ENCODE measurements around the gene LZIC. TPM values are rescaled to one million over a fixed set of nuclear protein-coding genes. Genes with fewer than 3 reads are reported as not detected.

LZIC gene
- total and polyA plus RNA-seq, 2 of the 8 experiments (the other 6 are each of a cell fraction or from before 2014, with no cell fraction given), result 4.8 to 20.3 TPM

DNA sequence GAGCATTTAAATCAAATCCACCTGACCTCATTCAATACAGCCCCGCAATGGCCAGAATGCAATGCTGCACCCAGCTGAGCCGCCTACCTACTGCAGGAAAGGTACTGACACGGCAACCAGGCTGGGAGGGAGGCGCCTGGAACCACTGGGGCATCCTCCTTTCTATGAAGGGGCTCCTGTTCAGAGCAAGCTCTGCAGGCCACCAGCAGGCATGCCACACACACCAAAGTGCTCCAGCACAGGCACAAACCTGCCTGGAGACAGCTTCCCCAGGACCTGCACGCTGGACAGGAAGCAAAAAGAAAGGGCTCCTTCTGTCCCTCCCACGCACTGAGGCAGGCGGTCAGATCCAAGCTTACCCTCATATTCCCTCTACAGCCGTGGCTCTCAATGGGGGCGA, 54.3 kb downstream of the LZIC start:
- no peak overlapping the region for H2BK15ac ChIP-seq (ENCODE audit: low read length)
- no peaks in the 10 kb centered on the region for H3K23me2 ChIP-seq (ENCODE audit: low read depth, low read length)
- peak overlapping the region; percentile 85; the same call in 1 of the 2 replicates for H2AK5ac ChIP-seq (ENCODE audit: low read depth, low read length)
- H2AFZ ChIP-seq (ENCODE audit: low read length), result no peak overlapping the region
- peak overlapping the region; percentile 80 for H2BK5ac ChIP-seq (ENCODE audit: low read depth, low read length)
- 88% methylated on average over 9 of the region's 9 CpGs; no CpG with 5 or more reads in 1 of the 2 experiments for WGBS, 2 experiments (ENCODE audit: extremely low coverage in 1 of 2, insufficient coverage in 1 of 2, insufficient read length in 1 of 2, insufficient replicate concordance in 2 of 2, low coverage in 1 of 2, low lambda C conversion rate in 2 of 2, missing lambda C conversion rate in 1 of 2)
- peak overlapping the region; percentile 18 for H4K91ac ChIP-seq (replicated peaks; ENCODE audit: insufficient read length, low read length)
- no peaks in the 10 kb centered on the region for H3K36me3 ChIP-seq (ENCODE audit: control insufficient read depth in 2 of 4, insufficient read depth in 4 of 4, low read length in 3 of 4)
- H2BK120ac ChIP-seq (replicated peaks; ENCODE audit: low read depth, low read length), result no peak overlapping the region
- H3K27ac ChIP-seq (ENCODE audit: low read depth, low read length), result no peak overlapping the region
- 0 out of 7 replicates have a peak overlapping the region, but pooled peaks of 1 of the 4 experiments have one; percentile 17 for H3K9ac ChIP-seq (replicated peaks in 1 of 4; ENCODE audit: extremely low read depth in 1 of 4, low read depth in 3 of 4, low read length in 3 of 4)
- no peaks in the 10 kb centered on the region for H3K9me3 ChIP-seq (ENCODE audit: insufficient read depth in 2 of 2, low read depth in 1 of 2, low read length in 1 of 2)
- H2BK12ac ChIP-seq (ENCODE audit: low read depth, low read length), result no peak overlapping the region
- H3K18ac ChIP-seq (ENCODE audit: extremely low read depth, low read length), result no peak overlapping the region
- H3K4me1 ChIP-seq (replicated peaks in 1 of 4; ENCODE audit: control insufficient read depth in 3 of 4, insufficient read depth in 4 of 4, low read length in 3 of 4), result peaks cover 5 to 18% (median 14%) of the 10 kb centered on the region in 4 experiments
- FAIRE-seq, result no peak
- no peak overlapping the region for H3K23ac ChIP-seq (ENCODE audit: insufficient read length)
- H3K4ac ChIP-seq (replicated peaks; ENCODE audit: insufficient read length, low read depth, low read length), result no peak overlapping the region
- no peak overlapping the region for H3K4me3 ChIP-seq (ENCODE audit: extremely low read depth in 1 of 4, insufficient read depth in 2 of 4, low read depth in 3 of 4, low read length in 4 of 4)
- peaks cover 0 to 2% of the 10 kb centered on the region in 2 experiments for H4K20me1 ChIP-seq (replicated peaks in 1 of 2; ENCODE audit: control insufficient read depth in 1 of 2, insufficient read depth in 2 of 2, low read length in 2 of 2)
- no peak for DNase-seq (ENCODE audit: low read depth in 1 of 2, low spot score in 2 of 2)
- H3K79me2 ChIP-seq (ENCODE audit: control insufficient read depth in 1 of 2, insufficient read depth in 2 of 2, low read length in 2 of 2), result peaks cover 0 to 3% of the 10 kb centered on the region in 2 experiments; a peak in 1 of 4 replicates
- H3K56ac ChIP-seq (replicated peaks; ENCODE audit: insufficient read length, low read depth, low read length), result no peak overlapping the region
- H3K14ac ChIP-seq (ENCODE audit: insufficient read length), result no peak overlapping the region
- no peak overlapping the region for H2BK20ac ChIP-seq (ENCODE audit: low read length)
- ChIA-PET CTCF (ENCODE audit: partially characterized antibody) (interaction anchor here (0.6 to 4.3 kb wide), 11 partner anchors 11 to 1368 kb away, joined by 3 to 29 read pairs (median 6); partner anchors contain the start of gene NMNAT1), POLR2A (ENCODE audit: partially characterized antibody) (interaction anchor here (0.9 to 5.3 kb wide), 3 partner anchors 13 to 16 kb away, joined by 3 to 19 read pairs (median 5); no protein-coding TSS in a partner anchor)
- no peak overlapping the region for H3K4me2 ChIP-seq (ENCODE audit: insufficient read depth in 1 of 2, low read depth in 2 of 2, low read length in 2 of 2)
- H4K5ac ChIP-seq (ENCODE audit: insufficient read length, low read depth, low read length), result no peak overlapping the region
- peak overlapping the region; percentile 66; the same call in 1 of the 2 replicates for H4K8ac ChIP-seq (ENCODE audit: extremely low read depth, insufficient read depth, low read length)
- peaks cover 5% of the 10 kb centered on the region for H3K79me1 ChIP-seq (ENCODE audit: low read depth, low read length)
- no peaks in the 10 kb centered on the region for H3K27me3 ChIP-seq (replicated peaks in 1 of 4; ENCODE audit: control insufficient read depth in 3 of 4, extremely low read depth in 1 of 4, insufficient read depth in 3 of 4, low read length in 3 of 4)
- no peak for TF ChIP-seq POLR2A (IDR thresholded peaks at IDR 0.05; ENCODE audit: control extremely low read depth in 1 of 2, low read depth in 2 of 2, low read length in 2 of 2)
- no peak for TF ChIP-seq RXRA (IDR thresholded peaks at IDR 0.05; ENCODE audit: insufficient read depth, low read depth, low read length)
- no peak for TF ChIP-seq POU5F1 (IDR thresholded peaks at IDR 0.05; ENCODE audit: low read depth, low read length)
- TF ChIP-seq SIRT6 (IDR thresholded peaks at IDR 0.05; ENCODE audit: low read length), result no peak
